Vagina (tissue), 2 donors: ENCODE measurements around the gene TVP23B. TPM values are rescaled to one million over a fixed set of nuclear protein-coding genes. Genes with fewer than 3 reads are reported as not detected.
A peak's percentile ranks its signal among the peaks of the same experiment; 100 is the strongest.
"Not testable (repeated sequence)": the region's sequence is repeated elsewhere in the genome, so short reads cannot be mapped to it uniquely, and the experiment has no call there.

Experiments
- DNase-seq, 2 donors: peaks; one replicate each; pipeline ENCODE4 v3.0.0-alpha.2; 2017; ENCODE audit errors: extremely low spot score in 2 of 2
- H3K27ac ChIP-seq: fragments of 200-600 bp; sonication (generic); one replicate; pipeline ENCODE4 v1.5.1; 2019
- H3K27me3 ChIP-seq: fragments of 200-600 bp; sonication (generic); one replicate; pipeline ENCODE4 v1.5.1; 2019
- H3K36me3 ChIP-seq, 2 donors: fragments of 200-600 bp; sonication (generic); one replicate each; pipeline ENCODE4 v1.5.1; 2017 to 2019
- H3K4me1 ChIP-seq: fragments of 200-600 bp; sonication (generic); one replicate; pipeline ENCODE4 v1.5.1; 2019
- H3K4me3 ChIP-seq, 2 donors: fragments of 200-600 bp; sonication (generic); 1 replicate in 1 of 2; 2 replicates in 1 of 2; pipeline ENCODE4 v1.5.1; 2016 to 2019
- H3K9me3 ChIP-seq: fragments of 200-600 bp; sonication (generic); one replicate; pipeline ENCODE4 v1.5.1; 2019
- POLR2A ChIP-seq, 2 donors: fragments of 450-650 bp; IDR thresholded peaks; one replicate each; pipeline ENCODE4 v1.6.1; 2017; ENCODE audit warnings: antibody characterized with exemption in 2 of 2, mild to moderate bottlenecking in 2 of 2, moderate library complexity in 2 of 2
- POLR2AphosphoS5 ChIP-seq, 2 donors: sonication (generic); formaldehyde crosslinking; IDR thresholded peaks; one replicate each; pipeline ENCODE4 v1.9.0; 2017; ENCODE audit warnings: antibody characterized with exemption in 2 of 2, mild to moderate bottlenecking in 2 of 2, low read depth in 1 of 2; ENCODE audit not compliant: insufficient read depth in 1 of 2
- intact Hi-C: fragments of 100-400 bp; cut with DNase I; formaldehyde crosslinking; loops from one replicate; pipeline ENCODE4 v1.15.1; 2023
- total RNA-seq: library from RNA; depleted of rRNA; stranded (reverse); fragments of >200 nt; gene quantifications from one replicate; pipeline ENCODE4 v1.2.3, GENCODE V29; 2016

TVP23B gene
- total RNA-seq, result 21.6 TPM

DNA sequence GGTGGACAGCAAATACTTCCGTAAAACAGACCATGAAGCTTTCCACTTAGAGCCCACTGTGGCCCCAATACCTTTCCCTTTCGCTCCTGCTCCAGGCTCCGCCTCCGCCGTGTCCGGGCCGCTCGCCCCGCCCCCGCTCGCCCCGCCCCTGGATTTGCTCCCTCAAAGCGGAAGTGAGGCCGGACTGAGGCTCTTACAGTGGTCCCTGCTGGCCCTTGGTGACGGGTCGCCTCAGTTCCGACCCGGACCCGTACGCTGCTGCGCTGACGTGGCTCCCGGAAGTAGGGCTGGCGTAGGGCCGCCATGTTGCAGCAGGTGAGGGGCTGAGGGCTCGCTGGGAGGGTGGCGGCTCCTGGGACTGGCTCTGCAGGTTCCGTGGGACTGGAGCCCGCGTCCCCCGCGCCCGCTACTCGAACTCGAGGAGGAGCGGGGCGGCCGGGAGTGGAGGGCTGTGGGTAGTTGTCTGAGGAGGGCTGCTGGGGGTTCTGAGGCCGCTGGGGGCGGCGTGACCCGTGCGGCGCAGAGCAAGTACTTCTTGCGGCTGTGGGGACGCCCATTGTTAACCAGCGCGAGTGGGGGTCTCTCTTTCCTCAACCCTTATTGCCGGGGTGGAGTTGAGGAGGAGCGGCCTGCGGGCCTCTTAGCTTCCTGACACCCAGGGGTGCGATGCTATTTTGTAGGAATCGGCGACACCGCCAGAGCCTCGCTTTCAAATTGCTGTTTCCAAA lies at the start of gene TVP23B:
TVP23B (plus strand) TSS at position 193 of the 728 bp plus-strand sequence; CDS start at position 304, 111 bp downstream.
- intact Hi-C loops, H3K36me3 ChIP-seq, H3K27me3 ChIP-seq, H3K9me3 ChIP-seq: not testable (repeated sequence)
- DNase-seq, result peak in 1 of 2 donors; percentile 96
- peak within 1 kb of the TSS; percentile 78 for H3K27ac ChIP-seq
- TF ChIP-seq POLR2AphosphoS5 (IDR thresholded peaks at IDR 0.05; ENCODE audit: insufficient read depth in 1 of 2, low read depth in 1 of 2) (peak in 1 of 2 donors; percentile 81), POLR2A (IDR thresholded peaks at IDR 0.05) (peak in 1 of 2 donors; percentile 62)
- peaks cover 24% of the 10 kb centered on the region for H3K4me1 ChIP-seq
- H3K4me3 ChIP-seq, result peak within 1 kb of the TSS; percentile 65 to 66

DNA sequence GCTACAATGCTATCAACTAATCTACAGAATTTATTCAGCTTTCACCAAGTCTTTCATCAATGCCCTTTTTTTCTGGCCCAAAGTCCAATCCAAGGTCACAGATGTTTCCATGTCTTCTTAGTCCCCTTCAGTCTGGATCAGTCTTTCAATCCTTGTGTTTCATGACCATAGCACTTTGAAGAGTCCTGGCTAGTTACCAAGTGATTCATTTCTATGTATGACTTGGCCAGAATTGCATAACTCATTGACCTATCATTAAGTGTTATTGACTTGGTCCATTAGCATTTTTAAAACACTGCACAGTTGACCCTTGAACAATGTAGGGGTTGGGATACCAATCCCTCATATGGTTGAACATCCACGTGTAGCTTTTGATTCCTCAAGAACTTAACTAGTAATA lies 48.5 kb upstream of the TVP23B start:
- intact Hi-C loops, H3K9me3 ChIP-seq, H3K27ac ChIP-seq, H3K4me1 ChIP-seq, H3K27me3 ChIP-seq, H3K36me3 ChIP-seq, H3K4me3 ChIP-seq, DNase-seq: not testable (repeated sequence)

DNA sequence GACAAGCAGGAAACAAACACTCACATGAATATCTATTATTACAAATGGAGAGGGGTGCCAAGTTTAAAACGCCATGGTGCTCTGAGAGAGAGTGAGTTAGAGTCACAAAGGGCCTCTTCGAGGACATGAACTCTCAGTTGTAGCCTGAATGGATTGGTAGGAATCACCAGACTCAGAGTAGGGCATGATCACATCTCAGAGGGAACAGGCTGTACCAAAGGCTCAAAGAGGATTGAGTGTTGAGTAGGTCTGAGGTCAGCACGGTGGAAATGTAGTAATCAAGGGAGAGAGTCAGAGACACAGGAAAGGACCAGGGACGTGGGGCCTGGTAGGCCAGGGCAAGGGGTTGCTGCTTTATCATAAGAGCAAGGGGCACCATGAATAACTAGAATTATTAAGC lies 47.6 kb upstream of the TVP23B start:
- H3K27me3 ChIP-seq, H3K4me1 ChIP-seq, intact Hi-C loops, H3K9me3 ChIP-seq, H3K4me3 ChIP-seq, H3K36me3 ChIP-seq, H3K27ac ChIP-seq, DNase-seq: not testable (repeated sequence)

DNA sequence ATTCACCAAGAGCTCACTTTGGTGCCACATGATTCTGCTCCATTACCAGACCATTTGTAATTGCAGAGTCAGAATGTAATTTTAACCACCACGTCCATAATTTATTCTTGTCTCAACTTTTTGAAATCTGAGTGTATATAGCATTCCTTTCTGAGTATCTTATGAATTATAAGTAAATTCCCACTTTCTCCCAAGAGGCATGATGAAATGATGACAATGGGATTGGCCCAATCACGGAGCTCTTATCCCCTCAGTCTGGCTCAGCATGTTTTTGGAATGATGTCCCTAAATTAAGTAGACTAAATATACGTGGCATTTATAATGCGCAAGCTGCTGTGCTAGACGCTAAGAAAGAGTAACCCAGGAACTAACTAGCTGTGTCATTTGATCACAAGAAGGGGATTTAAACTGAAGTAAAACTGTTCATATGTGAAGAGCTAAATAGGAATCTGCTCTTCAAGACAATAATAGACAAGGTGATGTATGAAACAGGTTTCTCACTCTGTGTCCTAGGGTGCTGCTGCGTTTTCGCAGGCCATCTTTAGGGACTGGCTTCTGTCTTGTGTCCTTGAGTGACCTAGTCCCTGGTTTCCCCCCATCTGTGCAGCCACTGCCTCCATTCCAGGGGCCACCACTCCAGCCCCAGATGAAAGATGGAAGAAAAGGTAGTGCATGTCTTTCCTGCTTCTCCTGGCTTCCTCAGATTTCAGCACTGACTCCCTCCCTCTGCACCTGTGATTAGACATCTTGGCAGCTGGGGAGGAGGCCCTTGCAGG lies 41.2 kb upstream of the TVP23B start:
- H3K36me3 ChIP-seq, H3K27me3 ChIP-seq, intact Hi-C loops, H3K4me1 ChIP-seq, H3K9me3 ChIP-seq, DNase-seq, H3K27ac ChIP-seq, H3K4me3 ChIP-seq: not testable (repeated sequence)

GRCh38 chr17:18741228-18741627 lies 39.8 kb upstream of the TVP23B start:
- H3K4me1 ChIP-seq, H3K27me3 ChIP-seq, intact Hi-C loops, H3K4me3 ChIP-seq, H3K27ac ChIP-seq, H3K9me3 ChIP-seq, H3K36me3 ChIP-seq, DNase-seq: not testable (repeated sequence)

- intact Hi-C loops, H3K4me3 ChIP-seq, H3K9me3 ChIP-seq, DNase-seq, H3K4me1 ChIP-seq, H3K27ac ChIP-seq, H3K27me3 ChIP-seq, H3K36me3 ChIP-seq: not testable (repeated sequence)
Measured at GRCh38 chr17:18743699-18744421, 37.1 kb upstream of the TVP23B start, which contains the start of gene FBXW10. Gene FBXW10, plus strand, starts transcription at chr17:18744054. Its CDS starts 191 bp downstream, at chr17:18744245.

- H3K27me3 ChIP-seq, H3K4me1 ChIP-seq, H3K4me3 ChIP-seq, H3K27ac ChIP-seq, H3K36me3 ChIP-seq, intact Hi-C loops, H3K9me3 ChIP-seq, DNase-seq: not testable (repeated sequence)
Measured at GRCh38 chr17:18744726-18745125, 36.3 kb upstream of the TVP23B start.

GRCh38 chr17:18746551-18746950 lies 34.4 kb upstream of the TVP23B start:
- intact Hi-C loops, H3K4me1 ChIP-seq: not testable (repeated sequence)

DNA sequence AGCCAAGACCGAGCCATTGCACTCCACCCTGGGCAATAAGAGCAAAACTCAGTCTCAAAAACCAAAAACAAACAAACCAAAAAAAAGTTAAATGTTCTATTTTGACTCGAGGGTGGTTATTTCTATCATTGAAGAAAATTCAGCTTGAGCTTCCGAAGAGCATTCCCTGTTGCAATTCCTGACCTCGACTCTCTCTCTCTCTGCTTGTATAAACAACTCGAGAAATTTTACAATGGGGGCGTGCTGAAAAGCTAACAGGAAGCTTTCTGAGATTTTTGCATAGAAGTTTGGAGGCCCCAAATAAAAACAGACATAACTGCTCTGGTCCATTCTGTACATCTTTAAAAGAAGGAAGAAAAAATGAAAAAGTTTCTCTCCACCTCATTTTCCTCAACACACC lies 33.5 kb upstream of the TVP23B start:
- H3K4me3 ChIP-seq, H3K27ac ChIP-seq, intact Hi-C loops, H3K36me3 ChIP-seq, DNase-seq, H3K9me3 ChIP-seq, H3K27me3 ChIP-seq, H3K4me1 ChIP-seq: not testable (repeated sequence)

More at GRCh38 chr17:18746551-18746950, 34.4 kb upstream of the TVP23B start:
- H3K4me3 ChIP-seq, DNase-seq, H3K27me3 ChIP-seq, H3K36me3 ChIP-seq, H3K27ac ChIP-seq, H3K9me3 ChIP-seq: not testable (repeated sequence)

GRCh38 chr17:18750242-18750641 lies 30.7 kb upstream of the TVP23B start:
- intact Hi-C loops, DNase-seq, H3K27me3 ChIP-seq, H3K27ac ChIP-seq, H3K36me3 ChIP-seq, H3K4me3 ChIP-seq, H3K4me1 ChIP-seq, H3K9me3 ChIP-seq: not testable (repeated sequence)

GRCh38 chr17:18753829-18754409 lies 27.1 kb upstream of the TVP23B start:
- H3K4me3 ChIP-seq, H3K9me3 ChIP-seq, H3K36me3 ChIP-seq, intact Hi-C loops, DNase-seq, H3K4me1 ChIP-seq, H3K27me3 ChIP-seq, H3K27ac ChIP-seq: not testable (repeated sequence)

GRCh38 chr17:18755969-18756368 lies 25.0 kb upstream of the TVP23B start:
- H3K27me3 ChIP-seq, DNase-seq, H3K9me3 ChIP-seq, H3K4me3 ChIP-seq, H3K36me3 ChIP-seq, H3K4me1 ChIP-seq, intact Hi-C loops, H3K27ac ChIP-seq: not testable (repeated sequence)
